ENCODE measurements around the gene VPS45.

Gene VPS45

GRCh38 chr1:150089846-150090520 lies 22.4 kb downstream of the VPS45 start:
- H3K4me3 Mint-ChIP-seq = peak overlapping the region; percentile 21
- peaks cover 32% of the 10 kb centered on the region for H3K4me1 Mint-ChIP-seq (ENCODE audit: low read depth)
- H3K9me3 Mint-ChIP-seq = no peaks in the 10 kb centered on the region
- no peak overlapping the region for H3K27ac Mint-ChIP-seq
- H3K27me3 Mint-ChIP-seq = no peaks in the 10 kb centered on the region
- peaks cover 59% of the 10 kb centered on the region for H3K36me3 Mint-ChIP-seq (ENCODE audit: low read depth)

GRCh38 chr1:150092180-150092791 lies 24.7 kb downstream of the VPS45 start:
- H3K4me1 Mint-ChIP-seq (ENCODE audit: low read depth) = peaks cover 32% of the 10 kb centered on the region
- no peak overlapping the region for H3K27ac Mint-ChIP-seq
- H3K36me3 Mint-ChIP-seq (ENCODE audit: low read depth) = peaks cover 44% of the 10 kb centered on the region
- H3K4me3 Mint-ChIP-seq = no peak overlapping the region
- H3K27me3 Mint-ChIP-seq = no peaks in the 10 kb centered on the region
- no peaks in the 10 kb centered on the region for H3K9me3 Mint-ChIP-seq

- H3K4me3 Mint-ChIP-seq = no peak overlapping the region
- H3K27ac Mint-ChIP-seq = no peak overlapping the region
- H3K27me3 Mint-ChIP-seq = no peaks in the 10 kb centered on the region
- no peaks in the 10 kb centered on the region for H3K9me3 Mint-ChIP-seq
- H3K36me3 Mint-ChIP-seq (ENCODE audit: low read depth) = peaks cover 35% of the 10 kb centered on the region
- H3K4me1 Mint-ChIP-seq (ENCODE audit: low read depth) = peaks cover 31% of the 10 kb centered on the region
Measured at GRCh38 chr1:150093805-150094204, 26.2 kb downstream of the VPS45 start.

GRCh38 chr1:150094734-150095265 lies 27.2 kb downstream of the VPS45 start:
- no peaks in the 10 kb centered on the region for H3K9me3 Mint-ChIP-seq
- peaks cover 26% of the 10 kb centered on the region for H3K4me1 Mint-ChIP-seq (ENCODE audit: low read depth)
- no peak overlapping the region for H3K4me3 Mint-ChIP-seq
- H3K36me3 Mint-ChIP-seq (ENCODE audit: low read depth) = peaks cover 32% of the 10 kb centered on the region
- H3K27me3 Mint-ChIP-seq = no peaks in the 10 kb centered on the region
- H3K27ac Mint-ChIP-seq = no peak overlapping the region

DNA sequence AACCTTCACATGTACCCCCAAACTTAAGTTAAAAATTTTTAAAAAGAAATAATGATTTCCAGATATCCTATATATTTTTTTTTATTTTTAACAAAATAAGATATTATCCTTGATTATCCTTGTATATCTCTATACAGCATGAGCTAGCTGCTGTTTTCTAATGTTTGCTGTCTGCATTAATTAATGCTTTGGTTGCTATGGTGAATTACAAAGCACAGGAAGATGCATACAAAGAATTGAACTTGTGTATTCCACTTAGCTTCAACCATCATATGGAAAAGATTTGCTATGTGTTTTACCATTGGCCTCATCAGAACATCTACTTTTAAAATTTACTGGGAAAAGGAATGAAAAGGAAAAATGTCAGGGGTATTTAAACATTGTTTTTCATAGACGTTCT lies 35.4 kb downstream of the VPS45 start:
- H3K27me3 Mint-ChIP-seq = no peaks in the 10 kb centered on the region
- no peak overlapping the region for H3K27ac Mint-ChIP-seq
- no peak overlapping the region for H3K4me3 Mint-ChIP-seq
- peaks cover 34% of the 10 kb centered on the region for H3K4me1 Mint-ChIP-seq (ENCODE audit: low read depth)
- H3K36me3 Mint-ChIP-seq (ENCODE audit: low read depth) = peaks cover 19% of the 10 kb centered on the region
- H3K9me3 Mint-ChIP-seq = peaks cover 6% of the 10 kb centered on the region

DNA sequence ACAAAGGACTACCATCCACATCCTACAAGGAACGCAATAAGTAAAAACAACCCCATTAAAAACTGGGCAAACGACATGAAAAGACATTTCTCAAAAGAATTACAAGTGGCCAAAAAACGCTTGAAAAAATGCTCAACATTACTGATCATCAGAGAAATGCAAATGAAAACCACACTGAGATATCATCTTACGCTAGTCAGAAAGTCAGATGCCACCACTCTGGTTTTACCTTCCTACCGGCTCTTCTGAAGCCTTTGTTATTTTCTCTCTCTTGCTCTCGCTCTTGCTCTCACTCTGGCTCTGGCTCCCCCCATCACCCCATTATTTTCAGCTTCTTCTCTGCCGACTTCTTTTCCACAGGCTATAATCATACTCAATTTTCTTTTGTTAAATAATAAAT lies 38.8 kb downstream of the VPS45 start:
- H3K9me3 Mint-ChIP-seq = peaks cover 6% of the 10 kb centered on the region
- peak overlapping the region; percentile 53 for H3K27ac Mint-ChIP-seq
- peaks cover 17% of the 10 kb centered on the region for H3K36me3 Mint-ChIP-seq (ENCODE audit: low read depth)
- peaks cover 66% of the 10 kb centered on the region for H3K4me1 Mint-ChIP-seq (ENCODE audit: low read depth)
- no peak overlapping the region for H3K4me3 Mint-ChIP-seq
- no peaks in the 10 kb centered on the region for H3K27me3 Mint-ChIP-seq

- Mint-ChIP-seq H3K9me3 (peaks cover 6% of the 10 kb centered on the region), H3K4me1 (ENCODE audit: low read depth) (peaks cover 60% of the 10 kb centered on the region), H3K4me3 (peak overlapping the region; percentile 45), H3K27ac (peak overlapping the region; percentile 33), H3K27me3 (no peaks in the 10 kb centered on the region), H3K36me3 (ENCODE audit: low read depth) (peaks cover 43% of the 10 kb centered on the region)
Measured at GRCh38 chr1:150109586-150109985, 42.0 kb downstream of the VPS45 start.

DNA sequence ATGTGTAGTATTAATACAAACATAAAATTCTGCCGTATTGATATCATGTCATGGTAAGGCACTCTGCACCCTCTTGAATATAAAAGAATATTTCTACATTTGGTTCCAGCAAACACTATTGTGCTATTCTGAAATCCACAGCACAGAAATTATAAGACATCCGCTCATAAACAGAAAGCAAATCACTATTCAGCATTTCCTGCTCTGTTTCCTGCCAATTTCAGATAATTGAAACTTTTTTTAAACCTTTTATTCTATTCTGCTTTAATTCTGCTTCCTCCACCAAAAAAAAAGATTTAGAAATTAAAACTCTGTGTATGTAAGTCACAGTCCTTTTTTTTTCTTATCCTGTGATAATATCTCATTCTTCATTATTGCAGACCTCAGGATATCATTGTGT lies 42.5 kb downstream of the VPS45 start:
- H3K9me3 Mint-ChIP-seq = peaks cover 7% of the 10 kb centered on the region
- H3K27me3 Mint-ChIP-seq = no peaks in the 10 kb centered on the region
- peak overlapping the region; percentile 45 for H3K4me3 Mint-ChIP-seq
- peaks cover 60% of the 10 kb centered on the region for H3K4me1 Mint-ChIP-seq (ENCODE audit: low read depth)
- peak overlapping the region; percentile 33 for H3K27ac Mint-ChIP-seq
- peaks cover 44% of the 10 kb centered on the region for H3K36me3 Mint-ChIP-seq (ENCODE audit: low read depth)

DNA sequence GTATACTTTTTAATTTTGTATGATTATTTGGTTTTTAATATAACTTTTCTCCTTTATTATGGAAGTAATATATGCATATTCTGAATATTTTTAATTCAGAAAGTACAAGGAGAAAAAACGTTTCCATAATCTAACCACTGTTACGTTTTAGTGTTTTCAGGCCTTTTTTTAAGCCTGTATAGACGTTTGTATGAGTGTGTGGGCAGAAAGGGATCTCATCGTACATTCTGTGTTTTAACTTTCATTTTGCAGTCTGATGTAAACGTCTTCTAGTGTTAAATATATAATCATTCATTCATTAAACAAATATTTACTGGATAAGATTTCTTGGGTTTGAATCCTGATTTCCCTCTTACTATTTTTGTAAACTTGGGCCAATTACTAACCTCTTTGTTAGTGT lies 44.1 kb downstream of the VPS45 start:
- peak overlapping the region; percentile 44 for H3K4me3 Mint-ChIP-seq

GRCh38 chr1:150115121-150115520 lies 47.5 kb downstream of the VPS45 start:
- Mint-ChIP-seq H3K27me3 (no peaks in the 10 kb centered on the region), H3K36me3 (ENCODE audit: low read depth) (peaks cover 48% of the 10 kb centered on the region), H3K4me1 (ENCODE audit: low read depth) (peaks cover 17% of the 10 kb centered on the region), H3K4me3 (no peak overlapping the region), H3K27ac (no peak overlapping the region), H3K9me3 (peaks cover 11% of the 10 kb centered on the region)

More for the DNA sequence above, 44.1 kb downstream of the VPS45 start:
- Mint-ChIP-seq H3K27me3 (no peaks in the 10 kb centered on the region), H3K36me3 (ENCODE audit: low read depth) (peaks cover 48% of the 10 kb centered on the region), H3K27ac (no peak overlapping the region), H3K9me3 (peaks cover 11% of the 10 kb centered on the region), H3K4me1 (ENCODE audit: low read depth) (peaks cover 45% of the 10 kb centered on the region)

DNA sequence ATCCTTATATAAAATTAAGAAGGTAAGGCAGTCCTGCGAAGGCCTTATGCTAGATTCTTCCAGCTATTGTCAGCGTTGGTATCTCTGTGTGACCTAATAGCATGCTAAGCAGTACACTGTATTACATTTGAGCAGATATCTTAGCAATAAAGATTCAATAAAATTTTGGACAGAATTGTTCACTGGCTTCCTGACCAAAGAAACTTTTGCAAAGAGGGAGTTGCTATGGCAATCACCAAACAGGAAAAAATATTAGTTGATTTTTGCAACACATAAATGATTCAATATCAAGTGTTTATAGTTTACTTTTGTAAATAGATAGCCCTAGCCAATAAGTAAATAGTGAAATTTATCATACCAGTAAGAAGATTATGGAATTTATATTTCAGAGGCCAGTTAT lies 51.1 kb downstream of the VPS45 start:
- Mint-ChIP-seq H3K27ac (no peak overlapping the region), H3K27me3 (no peaks in the 10 kb centered on the region), H3K4me3 (no peak overlapping the region), H3K4me1 (ENCODE audit: low read depth) (peaks cover 5% of the 10 kb centered on the region), H3K9me3 (peaks cover 11% of the 10 kb centered on the region), H3K36me3 (ENCODE audit: low read depth) (peaks cover 33% of the 10 kb centered on the region)

DNA sequence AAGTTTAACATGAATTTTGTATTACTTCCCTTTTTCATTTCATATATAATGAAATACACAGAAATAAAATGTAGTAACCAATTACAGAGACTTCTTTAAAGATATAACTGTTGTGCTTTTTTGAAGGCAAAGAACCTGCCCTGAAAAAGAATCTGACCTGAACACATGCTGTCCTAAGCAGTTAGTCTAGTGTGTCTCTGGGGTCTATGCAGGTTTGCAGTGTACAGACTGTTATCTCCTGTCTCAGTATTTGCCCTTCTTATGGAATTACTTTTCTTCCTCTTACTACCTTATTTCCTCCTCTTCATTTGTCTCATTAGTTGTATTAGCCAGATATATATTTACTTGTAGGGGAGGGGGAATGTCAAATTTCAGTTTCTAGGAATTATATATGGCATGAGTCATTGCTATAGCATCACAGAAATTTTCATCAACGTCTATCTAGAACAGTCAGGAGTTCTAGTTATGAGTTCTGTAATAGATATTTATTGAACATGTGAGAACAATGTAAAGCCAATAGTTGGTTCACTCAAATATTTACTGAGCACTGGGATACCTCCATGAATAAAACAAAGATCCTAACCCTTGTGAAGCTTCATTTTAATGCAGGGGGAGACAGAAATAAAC lies 53.8 kb downstream of the VPS45 start:
- peaks cover 10% of the 10 kb centered on the region for H3K36me3 Mint-ChIP-seq (ENCODE audit: low read depth)
- no peak overlapping the region for H3K27ac Mint-ChIP-seq
- no peaks in the 10 kb centered on the region for H3K27me3 Mint-ChIP-seq
- H3K4me1 Mint-ChIP-seq (ENCODE audit: low read depth) = peaks cover 5% of the 10 kb centered on the region
- H3K4me3 Mint-ChIP-seq = no peak overlapping the region
- H3K9me3 Mint-ChIP-seq = no peaks in the 10 kb centered on the region

GRCh38 chr1:150126811-150127210 lies 59.2 kb downstream of the VPS45 start:
- Mint-ChIP-seq H3K4me3 (no peak overlapping the region), H3K36me3 (ENCODE audit: low read depth) (peaks cover 23% of the 10 kb centered on the region), H3K4me1 (ENCODE audit: low read depth) (peaks cover 19% of the 10 kb centered on the region), H3K27ac (no peak overlapping the region), H3K27me3 (no peaks in the 10 kb centered on the region), H3K9me3 (no peaks in the 10 kb centered on the region)

- Mint-ChIP-seq H3K27ac (peak overlapping the region; percentile 16), H3K4me1 (ENCODE audit: low read depth) (peaks cover 19% of the 10 kb centered on the region), H3K36me3 (ENCODE audit: low read depth) (peaks cover 17% of the 10 kb centered on the region), H3K4me3 (no peak overlapping the region), H3K9me3 (no peaks in the 10 kb centered on the region), H3K27me3 (no peaks in the 10 kb centered on the region)
Measured at GRCh38 chr1:150127464-150127863, 59.9 kb downstream of the VPS45 start.

DNA sequence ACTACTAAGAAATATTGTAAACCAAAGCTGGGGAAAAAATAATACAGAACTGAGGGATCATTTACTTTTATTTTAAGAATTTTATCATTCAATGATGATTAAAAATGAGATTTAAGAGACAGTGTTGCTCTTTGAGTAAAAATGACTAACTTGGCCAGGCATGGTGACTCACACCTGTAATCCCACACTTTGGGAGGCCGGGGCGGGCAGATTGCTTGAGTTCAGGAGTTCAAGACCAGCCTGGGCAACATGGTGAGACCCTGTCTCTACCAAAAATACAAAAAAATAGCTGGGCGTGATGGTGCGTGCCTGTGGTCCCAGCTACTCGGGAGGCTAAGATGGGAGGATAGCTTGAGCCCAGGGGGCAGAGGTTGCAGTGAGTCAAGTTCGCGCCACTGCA lies 60.3 kb downstream of the VPS45 start:
- peaks cover 16% of the 10 kb centered on the region for H3K36me3 Mint-ChIP-seq (ENCODE audit: low read depth)
- H3K27ac Mint-ChIP-seq = peak overlapping the region; percentile 60
- H3K9me3 Mint-ChIP-seq = no peaks in the 10 kb centered on the region
- H3K4me3 Mint-ChIP-seq = no peak overlapping the region
- no peaks in the 10 kb centered on the region for H3K27me3 Mint-ChIP-seq
- peaks cover 19% of the 10 kb centered on the region for H3K4me1 Mint-ChIP-seq (ENCODE audit: low read depth)
